GM19455 (cell line): Measurements from ENCODE around the gene GARIN5A.

ENCODE experiments used
- ATAC-seq: cut with Tn5 transposase; IDR thresholded peaks from one replicate; pipeline ENCODE4 v1.9.1; 2021; ENCODE audit not compliant: unreplicated experiment

The GARIN5A gene

GRCh38 chr19:50435627-50436026, 41.0 kb downstream of the GARIN5A start:
- ATAC-seq: no peak

DNA sequence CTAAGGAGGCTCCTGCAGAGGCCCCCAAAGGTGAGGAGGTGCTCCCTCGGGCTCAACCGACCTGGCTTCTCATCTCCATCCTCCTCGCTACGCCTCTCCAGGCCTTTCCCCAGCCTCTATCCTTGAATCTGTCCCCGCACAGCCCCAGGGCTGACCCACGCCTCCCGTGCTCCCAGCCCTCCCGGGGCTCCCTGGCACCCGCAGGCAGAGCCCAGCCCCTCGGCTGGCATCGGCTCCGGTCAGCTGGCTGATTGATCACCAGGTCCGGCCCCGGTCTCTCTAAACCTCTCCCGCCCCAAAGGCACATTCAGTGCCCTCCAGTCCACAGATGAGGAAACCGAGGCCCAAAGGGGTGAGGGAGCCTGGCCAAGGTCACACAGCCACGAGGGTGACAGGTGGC, 41.4 kb downstream of the GARIN5A start:
- ATAC-seq: no peak

DNA sequence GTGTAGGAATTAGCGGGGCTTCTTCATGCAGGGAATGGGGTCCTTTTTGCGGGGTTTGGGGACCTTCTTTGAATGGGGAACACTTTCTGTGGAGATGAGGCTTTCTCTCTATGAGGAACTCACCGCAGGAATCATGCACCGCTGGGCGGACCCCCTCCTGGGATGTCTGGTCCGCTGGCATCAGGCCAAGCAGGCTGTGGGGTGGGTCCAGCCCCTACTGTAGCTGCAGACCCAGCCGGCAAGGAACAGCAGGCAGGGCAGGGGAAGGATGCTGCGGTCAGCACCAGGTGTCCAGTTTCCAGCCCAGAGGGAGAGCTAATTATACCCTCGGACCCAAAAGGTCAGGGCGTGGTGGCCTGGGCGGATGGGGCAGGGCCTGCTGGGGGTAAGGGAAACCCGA, 42.1 kb downstream of the GARIN5A start:
- ATAC-seq: no peak

- ATAC-seq: no peak
Measured at GRCh38 chr19:50433201-50434180, 43.2 kb downstream of the GARIN5A start.

- peak; percentile 14 for ATAC-seq
Measured at GRCh38 chr19:50432221-50433028, 44.2 kb downstream of the GARIN5A start, which contains the start of gene MYBPC2. MYBPC2 (plus strand) TSS chr19:50432892; CDS start chr19:50432954, 62 bp downstream.

GRCh38 chr19:50431343-50432220, 45.1 kb downstream of the GARIN5A start:
- ATAC-seq: peak; percentile 70

DNA sequence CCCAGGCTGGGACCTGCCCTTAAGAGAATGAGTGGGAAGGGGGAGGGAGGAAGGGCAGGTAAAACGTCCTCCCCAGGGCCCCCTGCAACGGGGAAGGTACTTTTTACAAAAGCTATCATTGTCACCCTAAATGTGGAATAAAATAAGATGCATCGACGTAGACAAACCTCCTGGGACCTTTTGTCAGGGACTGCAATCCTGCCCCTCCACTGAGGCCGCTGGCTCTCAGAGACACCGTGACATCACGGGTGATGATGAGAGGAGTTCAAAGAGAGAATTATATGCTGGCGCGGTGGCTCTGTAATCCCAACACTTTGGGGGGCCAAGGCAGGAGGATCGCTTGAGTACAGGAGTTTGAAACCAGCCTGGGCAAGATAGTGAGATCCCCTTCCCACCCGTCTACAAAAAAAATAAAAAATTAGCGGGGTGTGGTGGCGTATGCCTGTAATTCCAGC, 45.7 kb downstream of the GARIN5A start:
- no peak for ATAC-seq

DNA sequence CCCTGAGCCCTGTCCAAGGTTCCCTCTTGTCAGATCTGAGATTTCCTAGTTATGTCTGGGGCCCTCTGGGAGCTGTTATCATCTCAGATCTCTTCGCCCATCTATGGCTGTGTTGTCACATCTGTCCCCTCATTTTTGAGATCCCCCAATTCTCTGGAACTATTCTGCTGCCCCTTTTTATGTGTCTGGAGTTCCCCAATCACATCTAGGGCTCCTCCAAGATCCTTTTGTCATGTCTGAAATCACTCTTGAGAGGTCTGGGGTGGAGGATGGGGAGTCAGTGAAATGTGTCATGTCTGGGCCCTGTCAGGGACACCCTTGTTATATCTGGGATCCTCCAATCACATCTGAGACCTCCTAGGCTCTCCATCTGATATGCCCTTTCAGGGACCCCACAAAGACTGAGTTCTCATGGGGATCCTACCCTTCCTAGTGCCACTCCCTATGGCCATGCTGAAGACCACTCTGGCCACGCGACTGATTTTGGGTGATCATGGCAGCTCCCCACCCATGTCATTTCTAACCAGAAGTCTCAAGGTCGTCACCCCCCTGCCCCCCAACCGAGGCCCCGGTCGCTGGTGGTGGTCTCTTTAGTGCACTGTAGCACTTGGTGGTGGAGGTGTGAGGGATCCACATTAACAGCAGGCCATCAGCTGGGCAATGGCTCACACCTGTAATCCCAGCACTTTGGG, 47.7 kb downstream of the GARIN5A start:
- no peak for ATAC-seq

GRCh38 chr19:50427997-50428425, 48.6 kb downstream of the GARIN5A start:
- ATAC-seq: no peak

- ATAC-seq: no peak
Measured at GRCh38 chr19:50427318-50427925, 49.2 kb downstream of the GARIN5A start.

DNA sequence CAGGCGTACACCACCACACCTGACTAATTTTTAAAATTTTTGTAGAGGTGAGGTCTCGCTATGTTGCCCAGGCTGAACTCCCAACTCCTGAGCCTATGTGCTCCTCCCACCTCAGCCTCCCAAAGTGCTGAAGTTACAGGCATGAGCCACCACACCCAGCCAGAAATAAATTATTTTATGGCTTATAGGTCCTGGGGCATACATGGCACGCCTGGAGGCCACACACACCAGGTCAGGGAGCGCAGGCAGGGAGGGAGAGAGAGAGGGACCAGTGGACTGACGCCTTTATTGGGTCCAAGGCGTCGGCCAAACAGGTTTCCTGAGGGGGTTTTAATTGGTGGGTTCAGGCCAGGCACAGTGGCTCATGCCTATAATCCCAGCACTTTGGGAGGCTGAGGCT, 51.1 kb downstream of the GARIN5A start:
- ATAC-seq: no peak

- no peak for ATAC-seq
Measured at GRCh38 chr19:50423279-50424113, 53.2 kb downstream of the GARIN5A start.

GRCh38 chr19:50422397-50423278, 54.0 kb downstream of the GARIN5A start:
- ATAC-seq: no peak

GRCh38 chr19:50420808-50421207, 55.8 kb downstream of the GARIN5A start:
- ATAC-seq: no peak

DNA sequence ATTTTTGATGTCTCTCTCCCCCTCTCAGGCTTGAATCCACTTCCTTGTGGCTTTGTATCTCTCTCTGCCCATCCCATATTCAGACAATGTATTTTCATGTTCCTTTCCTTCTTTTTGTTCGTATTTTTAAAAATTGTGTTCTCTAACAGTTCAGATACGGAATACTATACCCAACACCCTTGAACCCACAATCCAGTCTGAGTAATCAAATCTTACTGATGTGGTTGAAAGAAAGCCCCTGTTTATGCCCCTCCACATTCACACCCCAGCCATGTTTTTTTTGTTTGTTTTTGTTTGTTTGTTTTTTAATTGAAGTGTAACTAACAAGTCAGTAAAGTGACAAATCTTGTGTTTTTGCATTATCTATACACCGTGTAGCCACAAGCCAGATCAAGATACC, 56.5 kb downstream of the GARIN5A start:
- no peak for ATAC-seq

DNA sequence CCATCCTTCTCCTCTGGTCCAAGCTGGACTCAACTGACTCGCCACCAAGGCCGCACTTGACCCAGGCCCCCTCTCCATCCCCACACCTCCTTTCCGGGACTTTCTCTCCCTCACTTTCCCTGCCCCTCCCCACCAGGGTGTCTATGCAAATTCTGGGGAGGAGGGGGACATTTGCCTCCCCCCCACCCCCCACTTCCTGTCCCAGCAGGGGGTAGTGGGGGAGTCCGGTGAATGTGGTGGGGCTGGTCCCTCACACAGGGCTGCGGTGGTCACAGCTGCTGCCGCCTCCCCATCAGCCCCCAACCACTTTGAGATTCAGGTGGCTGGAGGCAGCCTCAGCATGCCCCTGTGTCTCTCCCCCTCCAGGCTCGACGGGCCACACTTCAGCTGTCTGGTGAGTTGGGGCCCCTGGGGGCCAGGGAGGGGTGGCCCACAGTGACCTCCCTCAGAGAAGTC, 57.0 kb downstream of the GARIN5A start:
- no peak for ATAC-seq

DNA sequence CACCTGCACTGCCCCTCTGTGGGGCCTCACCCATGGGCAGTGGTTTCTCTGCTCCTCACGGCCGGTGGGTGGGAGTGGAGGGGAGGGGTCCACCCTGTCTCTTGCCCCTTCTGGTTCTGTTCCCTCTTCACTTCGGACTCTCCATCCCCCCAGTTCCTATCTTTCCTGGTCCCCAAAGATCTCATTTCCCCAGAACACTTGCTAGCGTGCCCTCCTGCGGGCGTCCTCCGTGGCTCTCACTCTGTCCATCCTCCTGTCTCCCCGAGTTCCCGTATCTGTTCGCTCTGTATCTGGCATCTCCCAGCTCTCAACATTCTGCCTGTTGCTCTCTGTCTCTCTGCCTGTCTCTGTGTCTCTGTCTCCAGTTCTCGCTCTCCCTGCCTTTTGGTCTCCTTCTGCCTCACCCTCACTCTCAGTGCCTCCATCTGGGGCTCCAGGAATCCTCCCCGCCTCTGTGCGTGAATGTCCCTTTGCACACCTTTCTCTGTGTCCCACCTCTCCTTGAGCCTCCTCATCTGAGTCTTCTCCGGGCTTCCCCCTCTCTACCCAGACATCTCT, 57.5 kb downstream of the GARIN5A start:
- ATAC-seq: no peak
